HL-60 (cell line): Measurements from ENCODE around the gene TYMP.

ENCODE experiments used
- DNase-seq, 2 experiments: peaks; one replicate each; pipeline ENCODE4 v3.0.0-alpha.2; 2010 to 2020; ENCODE audit warnings: low read depth in 1 of 2, low spot score in 1 of 2
- H3K27ac ChIP-seq: fragments of 250-450 bp; sonication (Bioruptor Pico); replicated peaks from 2 replicates; pipeline ENCODE4 v1.5.1; 2020; ENCODE audit warnings: mild to moderate bottlenecking, moderate library complexity
- H3K27me3 ChIP-seq: fragments of 250-450 bp; sonication (Bioruptor Pico); 2 replicates; pipeline ENCODE4 v1.5.1; 2021; ENCODE audit warnings: mild to moderate bottlenecking, moderate library complexity; ENCODE audit not compliant: insufficient read depth, poor library complexity, severe bottlenecking
- H3K4me3 ChIP-seq: replicated peaks from 2 replicates; pipeline ENCODE4 v1.5.1; 2011; ENCODE audit warnings: mild to moderate bottlenecking, control low read depth, low read length; ENCODE audit not compliant: insufficient read depth
- CTCF ChIP-seq: IDR thresholded peaks from one replicate; pipeline ENCODE4 v1.5.1; 2011; ENCODE audit warnings: low read length, control low read depth, inconsistent platforms; ENCODE audit not compliant: insufficient read depth
- GABPA ChIP-seq: IDR thresholded peaks from 2 replicates; pipeline ENCODE4 v1.6.1; 2012; ENCODE audit warnings: low read depth
- POLR2AphosphoS5 ChIP-seq: IDR thresholded peaks from 2 replicates; pipeline ENCODE4 v1.6.1; 2012; ENCODE audit warnings: low read depth
- SPI1 ChIP-seq: IDR thresholded peaks from 2 replicates; pipeline ENCODE4 v1.6.1; 2012; ENCODE audit warnings: low read depth, mild to moderate bottlenecking, borderline replicate concordance
- TF ChIP-seq, protein P1 (sequence below): IDR thresholded peaks from 2 replicates; pipeline ENCODE4 v1.6.1; 2012; ENCODE audit warnings: low read depth; ENCODE audit not compliant: insufficient replicate concordance

TYMP gene

GRCh38 chr22:50569896-50570535, 40.2 kb upstream of the TYMP start:
- TF ChIP-seq, protein P1, sequence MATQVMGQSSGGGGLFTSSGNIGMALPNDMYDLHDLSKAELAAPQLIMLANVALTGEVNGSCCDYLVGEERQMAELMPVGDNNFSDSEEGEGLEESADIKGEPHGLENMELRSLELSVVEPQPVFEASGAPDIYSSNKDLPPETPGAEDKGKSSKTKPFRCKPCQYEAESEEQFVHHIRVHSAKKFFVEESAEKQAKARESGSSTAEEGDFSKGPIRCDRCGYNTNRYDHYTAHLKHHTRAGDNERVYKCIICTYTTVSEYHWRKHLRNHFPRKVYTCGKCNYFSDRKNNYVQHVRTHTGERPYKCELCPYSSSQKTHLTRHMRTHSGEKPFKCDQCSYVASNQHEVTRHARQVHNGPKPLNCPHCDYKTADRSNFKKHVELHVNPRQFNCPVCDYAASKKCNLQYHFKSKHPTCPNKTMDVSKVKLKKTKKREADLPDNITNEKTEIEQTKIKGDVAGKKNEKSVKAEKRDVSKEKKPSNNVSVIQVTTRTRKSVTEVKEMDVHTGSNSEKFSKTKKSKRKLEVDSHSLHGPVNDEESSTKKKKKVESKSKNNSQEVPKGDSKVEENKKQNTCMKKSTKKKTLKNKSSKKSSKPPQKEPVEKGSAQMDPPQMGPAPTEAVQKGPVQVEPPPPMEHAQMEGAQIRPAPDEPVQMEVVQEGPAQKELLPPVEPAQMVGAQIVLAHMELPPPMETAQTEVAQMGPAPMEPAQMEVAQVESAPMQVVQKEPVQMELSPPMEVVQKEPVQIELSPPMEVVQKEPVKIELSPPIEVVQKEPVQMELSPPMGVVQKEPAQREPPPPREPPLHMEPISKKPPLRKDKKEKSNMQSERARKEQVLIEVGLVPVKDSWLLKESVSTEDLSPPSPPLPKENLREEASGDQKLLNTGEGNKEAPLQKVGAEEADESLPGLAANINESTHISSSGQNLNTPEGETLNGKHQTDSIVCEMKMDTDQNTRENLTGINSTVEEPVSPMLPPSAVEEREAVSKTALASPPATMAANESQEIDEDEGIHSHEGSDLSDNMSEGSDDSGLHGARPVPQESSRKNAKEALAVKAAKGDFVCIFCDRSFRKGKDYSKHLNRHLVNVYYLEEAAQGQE = no peak
- no peak for TF ChIP-seq SPI1
- no peak for TF ChIP-seq POLR2AphosphoS5
- no peak for TF ChIP-seq GABPA
- Histone ChIP-seq H3K27me3 (no peaks in the 10 kb centered on the region), H3K4me3 (no peak overlapping the region), H3K27ac (no peak overlapping the region)
- DNase-seq = no peak

DNA sequence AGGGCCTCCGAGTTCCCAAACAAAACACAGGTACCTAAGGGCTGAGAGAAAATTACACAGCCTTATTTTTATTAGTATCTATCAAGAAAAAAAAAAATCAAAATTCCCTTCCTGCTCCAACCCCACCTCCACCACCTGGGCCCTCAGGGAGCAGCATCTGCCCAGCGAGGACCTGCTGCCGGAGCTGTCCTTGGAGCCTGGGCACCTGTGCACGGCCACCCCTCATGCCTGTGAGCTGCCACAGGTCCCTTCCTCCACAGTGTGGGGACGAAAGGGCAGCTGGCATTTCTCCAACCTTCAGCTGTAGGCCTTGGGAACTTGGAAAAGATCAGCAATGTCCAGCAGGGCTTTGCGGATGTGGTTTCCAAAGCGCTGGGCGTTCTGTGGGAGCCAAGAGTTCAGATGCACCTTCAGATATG, 39.2 kb upstream of the TYMP start:
- no peak for TF ChIP-seq GABPA
- no peak for TF ChIP-seq SPI1
- Histone ChIP-seq H3K4me3 (no peak overlapping the region), H3K27me3 (no peaks in the 10 kb centered on the region), H3K27ac (no peak overlapping the region)
- no peak for DNase-seq

GRCh38 chr22:50568626-50569025, 38.8 kb upstream of the TYMP start:
- Histone ChIP-seq H3K27ac (no peak overlapping the region), H3K4me3 (no peak overlapping the region), H3K27me3 (no peaks in the 10 kb centered on the region)
- no peak for DNase-seq
- TF ChIP-seq SPI1 (no peak), POLR2AphosphoS5 (no peak), GABPA (no peak), CTCF (no peak)
- TF ChIP-seq, protein P1 = no peak

- TF ChIP-seq SPI1 (no peak), GABPA (no peak), CTCF (no peak), POLR2AphosphoS5 (no peak)
- TF ChIP-seq, protein P1 = no peak
- Histone ChIP-seq H3K27ac (no peak overlapping the region), H3K4me3 (no peak overlapping the region), H3K27me3 (no peaks in the 10 kb centered on the region)
- no peak for DNase-seq
Observed at GRCh38 chr22:50567721-50568252, 38.0 kb upstream of the TYMP start.
